Gastrocnemius medialis (tissue), 4 donors: ENCODE results near the gene KRTAP12-4.

ENCODE experiments used
- POLR2A ChIP-seq, 2 donors: fragments of 450-650 bp; IDR thresholded peaks; one replicate each; pipeline ENCODE4 v1.6.1; 2017; ENCODE audit warnings: antibody characterized with exemption in 2 of 2, mild to moderate bottlenecking in 2 of 2, moderate library complexity in 2 of 2
- TF ChIP-seq, protein P1 (sequence below), 5 experiments: fragments of 450-650 bp in 3 of 5; fragments of 200-600 bp in 2 of 5; sonication (generic) in 2 of 5; IDR thresholded peaks in 4 of 5; conservative IDR thresholded peaks in 1 of 5; 1 replicate in 4 of 5; 2 replicates in 1 of 5; pipeline ENCODE4 v1.5.1; 2016 to 2019; ENCODE audit warnings: antibody characterized with exemption in 5 of 5, mild to moderate bottlenecking in 3 of 5, moderate library complexity in 3 of 5

DNA sequence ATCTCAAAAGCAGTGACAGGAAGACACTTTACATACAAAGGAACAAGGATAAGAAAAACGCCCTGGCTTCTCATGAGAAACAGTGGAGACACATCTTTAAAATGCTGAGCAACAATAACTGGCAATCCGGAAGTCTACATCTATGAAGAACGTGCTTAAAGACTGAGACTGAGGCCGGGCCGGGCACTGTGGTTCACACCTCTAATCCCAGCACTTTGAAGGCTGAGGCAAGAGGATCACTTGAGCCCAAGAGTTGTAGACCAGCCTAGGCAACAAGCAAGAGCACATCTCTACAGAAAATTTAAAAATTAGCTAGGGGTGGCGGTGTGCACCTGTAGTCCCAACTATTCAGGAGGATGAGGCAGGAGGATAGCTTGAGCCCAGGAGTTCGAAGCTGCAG lies 29.6 kb upstream of the KRTAP12-4 start:
- TF ChIP-seq, protein P1, sequence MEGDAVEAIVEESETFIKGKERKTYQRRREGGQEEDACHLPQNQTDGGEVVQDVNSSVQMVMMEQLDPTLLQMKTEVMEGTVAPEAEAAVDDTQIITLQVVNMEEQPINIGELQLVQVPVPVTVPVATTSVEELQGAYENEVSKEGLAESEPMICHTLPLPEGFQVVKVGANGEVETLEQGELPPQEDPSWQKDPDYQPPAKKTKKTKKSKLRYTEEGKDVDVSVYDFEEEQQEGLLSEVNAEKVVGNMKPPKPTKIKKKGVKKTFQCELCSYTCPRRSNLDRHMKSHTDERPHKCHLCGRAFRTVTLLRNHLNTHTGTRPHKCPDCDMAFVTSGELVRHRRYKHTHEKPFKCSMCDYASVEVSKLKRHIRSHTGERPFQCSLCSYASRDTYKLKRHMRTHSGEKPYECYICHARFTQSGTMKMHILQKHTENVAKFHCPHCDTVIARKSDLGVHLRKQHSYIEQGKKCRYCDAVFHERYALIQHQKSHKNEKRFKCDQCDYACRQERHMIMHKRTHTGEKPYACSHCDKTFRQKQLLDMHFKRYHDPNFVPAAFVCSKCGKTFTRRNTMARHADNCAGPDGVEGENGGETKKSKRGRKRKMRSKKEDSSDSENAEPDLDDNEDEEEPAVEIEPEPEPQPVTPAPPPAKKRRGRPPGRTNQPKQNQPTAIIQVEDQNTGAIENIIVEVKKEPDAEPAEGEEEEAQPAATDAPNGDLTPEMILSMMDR (IDR thresholded peaks at IDR 0.05 in 4 of 5, conservative IDR thresholded peaks at IDR 0.05 in 1 of 5), result no peak
- TF ChIP-seq POLR2A (IDR thresholded peaks at IDR 0.05), result no peak
